ENCODE data around the gene FFAR3. TPM values are rescaled to one million over a fixed set of nuclear protein-coding genes. Genes with fewer than 3 reads are reported as not detected.
A peak's percentile ranks its signal among the peaks of the same experiment; 100 is the strongest.

FFAR3 gene
- total and polyA plus RNA-seq, 2 of the 8 experiments (the other 6 are each of a cell fraction or from before 2014, with no cell fraction given) = not detected

- H4K91ac ChIP-seq (replicated peaks; ENCODE audit: insufficient read length, low read length) = no peak overlapping the region
- no peaks in the 10 kb centered on the region for H3K9me3 ChIP-seq (ENCODE audit: insufficient read depth in 2 of 2, low read depth in 1 of 2, low read length in 1 of 2)
- 0 out of 2 replicates have a peak overlapping the region, but pooled peaks have one; percentile 44 for H2BK12ac ChIP-seq (ENCODE audit: low read depth, low read length)
- ChIA-PET POLR2A (ENCODE audit: partially characterized antibody) (interaction anchor here (0.6 to 1.0 kb wide), 6 partner anchors 115 to 350 kb away, joined by 3 read pairs; no protein-coding TSS in a partner anchor), CTCF (ENCODE audit: partially characterized antibody) (interaction anchor here (0.7 to 4.1 kb wide), 56 partner anchors 8 to 307 kb away, joined by 3 to 51 read pairs (median 4); partner anchors contain the start of genes CD22 and HAMP)
- H3K4me2 ChIP-seq (ENCODE audit: insufficient read depth in 1 of 2, low read depth in 2 of 2, low read length in 2 of 2) = no peak overlapping the region
- peak overlapping the region; percentile 76 for H3K4ac ChIP-seq (replicated peaks; ENCODE audit: insufficient read length, low read depth, low read length)
- no peak overlapping the region for H2BK20ac ChIP-seq (ENCODE audit: low read length)
- H2BK15ac ChIP-seq (ENCODE audit: low read length) = peak overlapping the region; percentile 6
- peak overlapping the region; percentile 54; the same call in 1 of the 2 replicates for H4K8ac ChIP-seq (ENCODE audit: extremely low read depth, insufficient read depth, low read length)
- DNase-seq (ENCODE audit: low read depth in 1 of 2, low spot score in 2 of 2) = peak; percentile 33 to 77
- no peak overlapping the region for H3K18ac ChIP-seq (ENCODE audit: extremely low read depth, low read length)
- no peaks in the 10 kb centered on the region for H3K79me1 ChIP-seq (ENCODE audit: low read depth, low read length)
- H4K20me1 ChIP-seq (replicated peaks in 1 of 2; ENCODE audit: control insufficient read depth in 1 of 2, insufficient read depth in 2 of 2, low read length in 2 of 2) = no peaks in the 10 kb centered on the region
- H2AK5ac ChIP-seq (ENCODE audit: low read depth, low read length) = no peak overlapping the region
- H3K36me3 ChIP-seq (ENCODE audit: control insufficient read depth in 2 of 4, insufficient read depth in 4 of 4, low read length in 3 of 4) = no peaks in the 10 kb centered on the region
- no peak overlapping the region for H3K23ac ChIP-seq (ENCODE audit: insufficient read length)
- peak; percentile 32 for FAIRE-seq
- no peak overlapping the region for H3K9ac ChIP-seq (replicated peaks in 1 of 4; ENCODE audit: extremely low read depth in 1 of 4, low read depth in 3 of 4, low read length in 3 of 4)
- peak overlapping the region; percentile 99 for H2AFZ ChIP-seq (ENCODE audit: low read length)
- H3K4me1 ChIP-seq (replicated peaks in 1 of 4; ENCODE audit: control insufficient read depth in 3 of 4, insufficient read depth in 4 of 4, low read length in 3 of 4) = peaks cover 0 to 2% (median 0%) of the 10 kb centered on the region in 4 experiments; a peak in 2 of 7 replicates
- no peak overlapping the region for H2BK120ac ChIP-seq (replicated peaks; ENCODE audit: low read depth, low read length)
- H3K14ac ChIP-seq (ENCODE audit: insufficient read length) = no peak overlapping the region
- H3K27me3 ChIP-seq (replicated peaks in 1 of 4; ENCODE audit: control insufficient read depth in 3 of 4, extremely low read depth in 1 of 4, insufficient read depth in 3 of 4, low read length in 3 of 4) = no peaks in the 10 kb centered on the region
- H3K23me2 ChIP-seq (ENCODE audit: low read depth, low read length) = no peaks in the 10 kb centered on the region
- 55% methylated on average over 31 of the region's 32 CpGs; no CpG with 5 or more reads in 1 of the 2 experiments for WGBS, 2 experiments (ENCODE audit: extremely low coverage in 1 of 2, insufficient coverage in 1 of 2, insufficient read length in 1 of 2, insufficient replicate concordance in 2 of 2, low coverage in 1 of 2, low lambda C conversion rate in 2 of 2, missing lambda C conversion rate in 1 of 2)
- no peak overlapping the region for H3K56ac ChIP-seq (replicated peaks; ENCODE audit: insufficient read length, low read depth, low read length)
- H3K79me2 ChIP-seq (ENCODE audit: control insufficient read depth in 1 of 2, insufficient read depth in 2 of 2, low read length in 2 of 2) = no peaks in the 10 kb centered on the region
- no peak overlapping the region for H3K4me3 ChIP-seq (ENCODE audit: extremely low read depth in 1 of 4, insufficient read depth in 2 of 4, low read depth in 3 of 4, low read length in 4 of 4)
- peak overlapping the region; percentile 16 for H4K5ac ChIP-seq (ENCODE audit: insufficient read length, low read depth, low read length)
- no peak overlapping the region; the same call in 1 of the 2 replicates for H2BK5ac ChIP-seq (ENCODE audit: low read depth, low read length)
- no peak overlapping the region for H3K27ac ChIP-seq (ENCODE audit: low read depth, low read length)
- TF ChIP-seq ZNF274 (IDR thresholded peaks at IDR 0.05; ENCODE audit: borderline replicate concordance, extremely low read depth, low read length) (no peak), RAD21 (IDR thresholded peaks at IDR 0.05 in 1 of 2, conservative IDR thresholded peaks at IDR 0.05 in 1 of 2; ENCODE audit: low read depth in 2 of 2, low read length in 2 of 2) (peak; percentile 92 to 95), CREB1 (IDR thresholded peaks at IDR 0.05) (peak; percentile 73), CTCF (IDR thresholded peaks at IDR 0.05; ENCODE audit: control extremely low read depth in 1 of 3, insufficient read depth in 1 of 3, low read depth in 1 of 3, low read length in 3 of 3) (peak; percentile 77 to 95 (median 93)), ATF2 (IDR thresholded peaks at IDR 0.05; ENCODE audit: low read length) (no peak), JUND (IDR thresholded peaks at IDR 0.05; ENCODE audit: low read length) (no peak)
These were observed 5.6 kb upstream of the FFAR3 start for GRCh38 chr19:35352448-35353304.

Data from H1 (cell line).